Activated naive CD4-positive, alpha-beta T cell (primary cell): ENCODE results near the gene TBX4.

ENCODE experiments used
- DNase-seq, 4 experiments: peaks; one replicate each; lab custom pipeline; 2025; lab: John Stamatoyannopoulos, UW

The TBX4 gene

DNA sequence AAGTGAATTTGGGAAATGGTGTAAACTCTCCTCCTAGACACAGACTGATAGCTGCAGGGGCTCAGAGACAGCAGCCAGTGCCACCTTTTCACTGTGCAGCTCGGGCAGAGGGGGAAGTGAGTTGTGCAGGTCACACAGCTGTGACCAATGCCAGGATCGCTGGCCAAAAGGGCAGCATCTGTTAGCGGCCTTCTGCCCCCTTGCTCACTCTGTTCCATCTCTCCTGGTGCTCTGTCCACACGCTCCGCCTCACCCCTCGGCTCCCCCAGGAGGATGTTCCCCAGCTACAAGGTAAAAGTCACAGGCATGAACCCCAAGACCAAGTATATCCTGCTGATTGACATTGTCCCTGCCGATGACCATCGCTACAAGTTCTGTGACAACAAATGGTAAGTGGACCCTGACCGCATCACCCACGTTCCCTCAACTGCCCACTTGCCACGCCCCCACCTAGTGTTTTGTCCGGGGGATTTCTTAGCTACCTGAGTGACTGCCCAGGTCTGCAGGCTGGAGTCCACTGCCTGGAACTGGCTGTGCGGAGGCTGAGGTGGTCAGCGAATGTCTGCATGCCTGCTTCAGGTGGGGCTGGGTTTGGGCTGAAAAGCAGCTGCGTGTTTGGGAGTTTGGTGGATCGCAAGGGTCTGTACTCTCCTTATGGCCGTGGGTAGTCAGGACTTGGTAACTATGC, 13.5 kb downstream of the TBX4 start:
- no peak for DNase-seq

DNA sequence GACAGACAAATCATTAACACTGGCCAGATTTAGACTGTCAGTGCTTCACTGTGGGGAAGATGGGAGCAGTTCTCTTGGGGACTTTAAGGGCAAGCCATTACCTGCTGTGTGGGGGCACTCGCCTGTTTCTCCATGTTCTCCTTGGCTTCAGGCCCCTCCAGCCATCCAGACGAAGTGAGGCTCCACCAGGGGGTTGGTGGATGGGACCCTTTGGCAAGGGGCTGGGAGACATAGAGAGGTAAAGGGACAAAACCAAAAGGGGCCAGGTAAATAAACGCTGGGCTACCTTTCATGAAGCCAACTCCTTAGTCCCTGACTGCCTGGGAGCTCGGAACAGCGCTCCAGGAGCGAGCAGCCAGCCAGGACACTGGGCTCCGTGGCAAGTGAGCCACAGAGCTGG, 14.0 kb downstream of the TBX4 start:
- DNase-seq: no peak

DNA sequence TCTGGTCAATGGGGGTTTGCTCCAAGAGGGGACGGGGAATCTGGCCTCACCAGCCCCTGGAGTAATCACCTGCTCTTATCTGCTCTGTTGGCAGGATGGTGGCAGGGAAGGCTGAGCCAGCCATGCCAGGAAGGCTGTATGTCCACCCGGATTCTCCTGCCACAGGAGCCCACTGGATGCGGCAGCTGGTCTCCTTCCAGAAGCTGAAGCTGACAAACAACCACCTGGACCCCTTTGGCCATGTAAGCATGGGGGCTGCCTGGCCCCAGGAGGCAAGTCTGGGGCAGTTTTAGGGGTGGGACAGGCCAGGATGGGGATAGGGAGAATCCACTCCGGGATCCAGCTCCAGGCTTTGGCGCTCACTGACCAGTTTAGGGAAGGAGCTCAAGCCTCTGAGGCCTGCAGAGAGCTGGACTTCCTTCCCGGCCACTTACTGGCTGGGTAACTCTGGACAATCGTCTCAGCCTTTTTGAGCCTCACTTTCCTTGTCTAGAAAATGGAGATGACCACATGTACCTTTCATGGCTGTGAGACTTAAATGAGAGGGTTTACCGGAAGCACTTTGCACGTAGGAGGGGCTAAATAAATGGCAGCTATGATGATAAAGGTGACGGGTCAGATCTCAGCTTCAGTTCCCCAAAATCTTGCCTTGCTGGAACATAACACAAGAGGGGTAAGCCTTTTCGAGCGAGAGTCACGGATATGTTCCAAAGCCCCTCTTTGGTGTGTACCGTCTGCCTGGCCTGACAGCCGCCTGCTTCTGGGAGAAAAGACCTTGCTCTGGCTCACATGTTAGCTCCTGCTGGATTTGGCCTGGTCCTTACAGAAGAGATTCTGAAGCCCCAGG, 15.4 kb downstream of the TBX4 start:
- no peak for DNase-seq

DNA sequence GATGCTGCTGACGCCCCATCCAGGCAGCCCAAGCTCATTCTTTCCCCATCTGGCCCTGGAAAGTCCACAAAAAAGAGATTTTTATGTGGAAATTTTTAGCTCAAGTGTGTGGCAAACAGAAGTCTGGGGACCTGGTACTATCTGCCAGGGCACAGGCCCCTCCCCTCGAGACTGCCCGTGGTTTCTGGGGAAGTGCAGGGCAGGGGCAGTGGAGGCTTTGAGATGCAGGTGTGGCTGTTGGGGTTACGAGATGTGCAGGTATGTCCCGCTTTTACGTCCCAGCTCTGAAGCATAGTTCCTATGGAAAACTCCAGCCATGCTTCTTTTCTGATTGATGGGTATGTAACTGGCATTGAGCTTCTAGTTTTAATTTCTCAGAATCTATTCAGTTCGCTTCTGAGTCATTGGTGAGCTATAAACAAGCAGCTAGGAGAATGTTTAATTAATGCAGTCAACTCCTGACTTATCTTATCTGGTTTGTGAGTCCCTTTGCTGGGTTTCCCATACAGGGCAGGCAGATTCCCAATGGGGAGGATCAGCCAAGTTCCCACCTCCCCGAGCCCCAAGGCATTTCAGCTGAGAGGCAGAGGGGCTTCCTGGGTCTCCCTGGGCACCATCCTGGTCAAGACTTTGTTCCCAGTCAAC, 16.2 kb downstream of the TBX4 start:
- DNase-seq: no peak

DNA sequence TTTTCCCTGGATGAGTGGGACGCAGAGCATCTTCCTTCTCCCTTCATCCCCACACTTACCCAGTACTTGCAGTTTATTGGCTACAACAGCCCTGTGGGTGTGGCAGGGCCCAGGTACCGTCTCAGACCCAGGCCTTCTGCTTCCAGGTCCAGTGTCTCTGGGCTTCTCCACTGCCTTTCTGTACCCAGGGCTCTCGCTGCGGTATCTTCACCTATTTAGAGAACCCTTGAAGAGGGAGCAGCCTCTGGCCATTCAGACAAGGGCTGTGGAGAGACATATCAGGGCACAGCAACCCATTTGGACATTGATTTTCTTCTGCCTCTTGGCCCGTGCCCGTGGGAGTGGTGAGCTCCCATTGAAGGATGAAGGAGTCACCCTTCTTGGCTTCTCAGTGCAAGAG, 17.3 kb downstream of the TBX4 start:
- DNase-seq: no peak

DNA sequence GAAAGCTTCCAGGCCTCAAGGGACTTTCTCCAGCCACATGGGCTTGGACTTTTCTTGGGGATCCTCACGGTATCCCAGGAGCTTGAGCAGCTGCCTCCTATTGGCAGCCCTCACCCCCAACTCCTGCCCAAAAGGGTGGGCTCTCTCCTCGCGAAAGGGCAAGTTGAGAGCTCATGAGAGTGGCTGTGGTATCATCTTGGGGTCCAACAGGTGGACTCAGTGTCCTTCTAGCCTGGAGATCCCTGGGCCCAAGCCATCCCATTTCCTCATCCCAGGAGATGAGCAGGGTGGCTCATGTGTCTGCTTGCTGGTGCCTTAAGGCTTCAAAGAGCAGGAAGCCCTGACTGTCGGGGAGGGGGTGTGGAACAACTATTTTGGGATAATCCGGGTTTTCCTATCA, 17.7 kb downstream of the TBX4 start:
- no peak for DNase-seq

DNA sequence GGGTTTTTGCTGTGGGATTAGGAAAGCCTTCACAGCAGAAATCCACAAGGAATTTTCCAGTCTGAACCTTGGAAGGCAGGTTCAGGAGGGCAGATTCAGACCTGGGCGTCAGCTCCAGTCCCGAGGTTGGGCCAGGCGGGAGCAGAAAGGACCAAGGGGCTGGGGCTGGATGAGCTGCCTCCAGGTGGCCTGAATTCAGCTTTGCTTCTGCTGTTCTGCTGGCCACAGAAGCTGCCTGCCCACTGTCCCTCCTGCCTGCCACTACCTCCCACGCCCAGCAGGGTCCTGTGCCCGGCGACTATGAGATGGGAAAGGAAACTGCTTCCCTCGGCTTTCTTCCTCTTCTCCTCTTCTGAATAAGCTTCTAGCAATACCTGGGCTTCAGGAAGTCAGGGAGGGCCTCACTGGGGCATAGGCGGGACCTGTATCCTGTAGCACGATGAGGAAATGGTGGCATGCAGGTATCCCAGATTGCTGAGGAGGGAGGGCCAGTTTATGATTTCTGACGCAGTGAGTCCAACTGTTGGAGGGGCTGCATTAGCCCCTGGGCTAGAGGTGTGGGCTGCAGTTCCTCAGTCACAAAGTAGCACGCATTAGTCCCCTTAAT, 18.4 kb downstream of the TBX4 start:
- DNase-seq: no peak

DNA sequence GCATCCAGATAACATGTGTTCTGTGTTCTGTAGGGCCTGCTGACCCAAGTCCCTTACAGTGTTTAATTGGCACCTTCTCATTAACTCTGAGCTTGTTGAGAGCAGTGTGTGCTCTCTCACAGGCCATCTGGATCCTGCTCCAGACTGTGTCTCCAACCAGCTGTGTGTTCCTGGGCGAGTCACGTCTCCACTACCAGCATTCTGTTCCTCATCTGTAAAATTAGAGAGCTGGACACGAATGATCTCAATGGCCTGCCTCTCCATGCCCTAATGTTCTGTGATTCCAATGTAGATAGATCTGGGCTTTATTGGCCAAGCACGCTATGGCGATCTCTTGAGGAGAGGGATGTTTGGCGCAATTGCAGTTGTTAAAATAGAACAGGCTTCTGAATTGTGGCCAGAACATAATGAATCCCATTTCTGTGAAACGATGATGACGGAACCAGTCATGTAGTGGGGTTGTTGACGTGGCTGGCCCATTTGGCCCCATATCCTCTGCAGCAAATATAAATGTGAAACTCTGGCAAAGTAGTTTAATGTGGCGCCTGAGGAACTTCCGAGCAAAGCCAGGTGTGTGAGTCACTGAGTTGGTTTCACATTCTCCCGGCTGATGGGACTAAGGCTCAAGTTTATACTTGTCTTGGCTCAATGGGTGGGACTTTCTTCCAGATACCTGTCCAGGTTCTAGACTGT, 22.2 kb downstream of the TBX4 start:
- no peak for DNase-seq

DNA sequence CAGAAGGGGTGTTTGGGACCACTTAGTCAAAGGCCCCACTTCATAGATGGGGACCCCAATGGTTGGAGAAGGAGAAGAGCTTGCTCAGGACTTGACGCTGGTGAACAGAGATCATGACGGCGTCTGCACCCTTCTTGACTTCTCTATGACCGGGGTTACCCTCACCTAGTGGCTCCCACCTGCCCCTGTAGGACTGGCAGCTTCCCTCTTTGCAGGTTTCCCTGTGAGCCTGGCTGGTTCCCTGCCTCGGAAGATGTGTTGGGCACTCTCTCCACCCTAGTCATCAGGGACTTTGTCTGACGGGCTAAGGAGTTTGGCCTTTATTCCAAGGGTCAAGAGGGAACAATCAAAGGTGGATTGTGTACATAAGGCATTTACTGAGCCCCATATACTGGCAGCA, 22.7 kb downstream of the TBX4 start:
- no peak for DNase-seq

DNA sequence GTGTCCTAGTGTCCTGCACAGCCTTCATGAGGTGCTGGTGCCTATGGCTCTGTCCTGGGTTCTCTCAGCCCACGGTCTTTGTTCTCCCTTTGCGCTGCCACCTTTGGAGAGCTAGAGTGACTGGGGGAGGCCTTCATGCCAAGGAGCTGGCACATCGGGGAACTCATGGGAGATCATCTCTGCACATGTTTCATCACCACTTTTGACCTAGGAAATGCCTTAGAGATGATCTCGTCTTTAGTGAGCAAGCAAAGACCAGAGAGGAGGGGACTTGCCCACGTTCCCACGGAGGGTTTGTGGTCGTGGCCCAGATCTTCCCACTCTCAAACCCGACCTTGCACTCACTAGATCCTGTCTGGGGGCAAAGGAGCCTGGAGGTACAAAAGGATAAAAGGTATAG, 23.5 kb downstream of the TBX4 start:
- no peak for DNase-seq

DNA sequence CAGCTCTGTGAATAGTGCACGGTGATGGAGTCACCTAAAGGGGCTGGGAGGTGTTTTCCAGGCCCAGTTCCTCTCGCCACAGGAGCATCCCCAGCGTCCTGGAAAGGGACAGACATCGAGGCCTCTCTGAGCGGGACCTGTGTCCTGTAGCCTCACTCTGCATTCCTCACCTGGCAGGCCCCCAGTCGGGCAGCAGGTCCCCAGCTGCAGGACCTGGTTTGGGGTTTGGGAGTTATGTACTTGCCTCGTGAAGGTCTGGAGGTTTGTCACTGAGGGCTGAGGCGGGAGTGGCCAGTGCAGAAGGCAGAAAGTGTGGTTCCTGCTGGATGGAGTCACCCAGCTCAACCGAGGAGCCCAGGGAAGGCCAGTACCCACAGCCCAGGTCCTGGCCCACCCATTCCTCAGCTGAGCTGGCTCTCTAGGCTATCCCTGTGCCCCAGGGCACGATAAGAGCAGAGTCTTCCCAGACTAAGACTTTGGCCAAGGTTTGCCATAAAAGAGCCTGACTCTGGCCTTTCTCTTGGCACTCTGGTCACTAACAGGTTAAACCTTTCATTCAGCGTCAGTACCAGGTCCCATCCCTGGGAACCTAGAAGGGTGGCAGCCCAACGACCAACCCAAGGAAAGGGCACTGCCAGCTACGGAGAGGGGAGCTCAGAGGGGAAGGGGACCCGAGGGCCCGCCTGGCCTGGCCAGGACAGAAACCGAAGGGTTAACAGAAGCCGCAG, 24.4 kb downstream of the TBX4 start:
- DNase-seq: no peak

DNA sequence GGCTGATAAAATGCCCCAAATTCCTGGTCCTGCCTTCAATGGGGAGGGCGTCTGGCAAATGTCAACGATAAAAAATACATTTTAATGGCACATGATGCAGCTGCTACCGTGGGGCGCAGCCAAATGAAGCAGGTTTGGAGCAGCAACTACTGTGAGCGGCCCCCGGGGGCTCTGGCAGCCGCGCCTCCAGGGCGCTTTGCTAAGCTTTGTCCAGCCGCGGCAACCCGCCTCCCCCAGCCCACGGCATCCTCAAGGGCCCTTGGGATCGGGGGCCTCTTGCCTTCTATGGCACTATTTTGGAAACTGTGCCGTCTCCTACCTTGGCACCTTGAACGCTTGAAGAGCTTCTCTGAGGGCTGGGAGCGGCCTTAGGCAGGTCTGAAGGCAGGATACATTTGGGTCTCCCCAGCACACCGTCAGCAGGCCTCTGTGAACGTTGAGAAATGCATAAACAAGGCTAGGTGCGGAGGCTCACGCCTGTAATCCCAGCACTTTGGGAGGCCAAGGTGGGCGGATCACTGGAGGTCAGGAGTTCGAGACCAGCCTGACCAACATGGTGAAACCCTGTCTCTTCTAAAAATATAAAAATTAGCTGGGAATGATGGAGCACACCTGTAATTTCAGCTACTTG, 25.1 kb downstream of the TBX4 start:
- DNase-seq: no peak

DNA sequence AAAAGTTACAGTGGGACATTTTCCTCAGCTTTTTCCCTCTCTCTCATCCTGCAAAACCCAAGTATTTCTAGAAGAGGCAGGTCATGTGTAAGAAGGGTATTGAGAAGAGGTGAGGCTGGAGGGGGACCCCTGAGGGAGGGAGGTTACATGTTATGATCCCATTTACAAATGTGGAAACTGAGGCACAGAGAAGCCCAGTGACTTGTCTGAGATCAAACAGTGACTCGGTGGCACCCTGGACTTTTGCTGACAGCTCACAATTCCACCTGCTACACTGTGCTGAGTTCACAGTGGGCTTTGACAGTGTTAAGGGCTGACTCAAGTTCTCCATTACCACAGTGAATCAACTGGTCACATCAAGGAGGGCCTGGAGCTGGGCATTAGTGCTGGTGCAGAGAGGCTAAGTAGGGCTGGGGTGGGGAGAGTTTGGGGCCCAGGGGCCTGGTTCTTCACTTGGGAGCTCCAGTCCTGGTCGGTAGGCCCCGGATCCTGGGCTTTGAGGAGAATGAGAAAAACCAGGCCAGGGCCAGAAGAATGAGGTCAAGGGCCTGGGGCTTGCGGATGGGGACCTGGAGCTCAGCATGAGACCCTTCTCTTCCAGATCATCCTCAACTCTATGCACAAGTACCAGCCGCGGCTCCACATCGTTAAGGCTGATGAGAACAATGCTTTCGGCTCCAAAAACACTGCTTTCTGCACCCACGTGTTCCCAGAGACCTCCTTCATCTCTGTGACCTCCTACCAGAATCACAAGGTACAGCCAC, 26.0 kb downstream of the TBX4 start:
- no peak for DNase-seq

DNA sequence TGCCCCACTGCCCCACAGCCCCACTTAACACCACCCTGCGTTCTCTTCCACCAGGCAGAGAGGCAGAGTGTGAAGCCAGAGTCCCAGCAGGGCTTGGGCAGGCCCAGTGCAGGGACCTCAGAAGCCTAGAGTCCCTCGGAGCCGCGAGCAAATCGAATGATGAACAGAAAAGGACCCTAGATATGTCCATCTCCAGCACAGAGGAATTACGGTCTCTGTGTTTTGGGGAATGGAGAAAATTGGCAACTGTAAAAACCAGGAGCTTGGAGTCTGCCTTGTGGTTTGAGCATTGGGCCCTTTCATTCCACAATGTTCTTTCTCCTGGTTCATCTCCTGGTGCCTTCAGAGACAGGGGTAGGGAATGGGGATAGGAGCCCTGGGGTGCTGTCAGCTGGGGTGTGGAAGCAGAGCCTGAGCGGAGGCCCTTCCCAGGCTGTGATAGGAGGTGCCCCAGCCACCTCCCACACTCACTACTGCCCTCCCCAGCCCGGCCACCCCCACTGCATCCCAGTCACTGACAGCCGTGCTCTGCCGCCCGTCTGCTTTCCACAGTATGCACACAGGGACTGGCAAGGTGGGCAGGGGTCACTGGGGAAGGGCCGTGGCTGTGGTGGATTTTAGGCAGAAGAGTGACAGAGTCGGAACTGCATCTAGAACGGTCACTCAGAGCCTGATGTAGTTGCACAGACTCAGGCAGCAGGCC, 26.7 kb downstream of the TBX4 start:
- no peak for DNase-seq

DNA sequence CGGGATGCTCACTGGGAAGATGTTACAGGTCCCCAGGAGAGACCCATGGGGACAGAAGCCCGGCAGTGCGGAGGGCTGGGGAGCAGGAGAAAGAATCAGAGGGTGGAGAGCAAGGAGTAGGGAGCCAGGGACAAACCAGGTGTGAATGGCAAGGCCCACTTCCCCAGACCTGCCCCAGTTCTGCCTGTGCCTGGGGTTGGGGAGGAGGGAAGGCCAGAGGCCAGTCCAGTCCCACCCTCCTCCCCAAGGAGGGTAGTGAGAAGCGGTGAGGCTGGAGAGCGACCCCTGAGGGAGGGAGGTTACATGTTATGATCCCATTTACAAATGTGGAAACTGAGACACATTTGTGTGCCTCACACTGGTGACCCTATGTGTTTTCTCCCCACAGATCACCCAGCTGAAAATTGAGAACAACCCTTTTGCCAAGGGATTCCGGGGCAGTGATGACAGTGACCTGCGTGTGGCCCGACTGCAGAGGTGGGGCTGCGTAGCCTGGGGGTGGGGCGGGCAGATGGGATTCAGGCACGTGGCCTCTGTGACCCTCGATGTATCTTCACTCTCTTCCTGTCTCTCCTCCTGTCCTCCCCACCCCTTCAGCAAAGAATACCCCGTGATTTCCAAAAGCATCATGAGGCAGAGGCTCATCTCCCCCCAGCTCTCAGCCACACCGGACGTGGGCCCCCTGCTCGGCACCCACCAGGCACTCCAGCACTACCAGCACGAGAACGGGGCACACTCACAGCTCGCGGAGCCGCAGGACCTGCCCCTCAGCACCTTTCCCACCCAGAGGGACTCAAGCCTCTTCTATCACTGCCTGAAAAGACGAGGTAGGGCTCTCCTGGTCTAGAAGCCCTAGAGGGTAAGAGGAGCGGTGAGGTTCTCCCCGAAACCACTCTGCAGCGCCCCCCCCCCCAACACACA, 27.5 kb downstream of the TBX4 start:
- no peak for DNase-seq

DNA sequence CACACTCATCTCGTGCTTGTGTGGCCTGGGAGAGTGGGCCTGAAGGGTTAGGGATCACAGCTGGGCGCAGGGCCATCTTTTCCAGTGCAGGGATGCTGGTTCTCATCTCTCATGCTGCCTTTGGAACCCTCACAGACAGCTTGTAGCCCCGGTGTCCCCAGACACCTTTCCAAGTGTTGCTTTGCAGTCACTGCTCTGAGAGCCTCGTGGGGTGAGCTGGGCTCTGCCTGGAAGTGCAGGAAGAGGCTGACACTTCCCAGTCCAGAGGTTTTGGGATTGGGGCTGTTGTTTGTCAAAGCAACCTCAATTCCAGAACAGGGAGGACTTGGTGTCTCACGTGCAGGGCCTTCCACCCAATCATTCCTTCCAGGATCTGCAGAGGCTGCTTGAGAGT, 28.2 kb downstream of the TBX4 start:
- DNase-seq: no peak

DNA sequence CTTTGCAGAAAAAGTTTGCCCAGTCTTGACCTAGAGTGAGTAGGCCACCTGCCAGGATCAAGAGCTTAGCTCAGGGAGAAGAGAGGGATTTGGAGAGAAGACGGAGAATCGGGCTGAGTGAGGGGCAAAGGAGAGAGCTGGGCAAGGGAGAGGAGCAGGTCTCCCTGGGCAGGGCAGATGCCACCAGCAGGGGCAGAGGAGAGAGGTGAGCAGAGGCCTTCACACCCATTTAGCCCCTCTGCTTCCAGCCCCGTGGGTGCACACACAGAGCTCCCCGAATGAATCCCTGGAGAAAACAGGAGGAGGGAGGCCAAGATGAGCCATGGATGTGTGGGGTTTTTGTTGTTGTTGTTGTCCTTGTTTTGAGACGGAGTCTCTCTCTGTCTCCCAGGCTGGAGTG, 29.2 kb downstream of the TBX4 start:
- no peak for DNase-seq

DNA sequence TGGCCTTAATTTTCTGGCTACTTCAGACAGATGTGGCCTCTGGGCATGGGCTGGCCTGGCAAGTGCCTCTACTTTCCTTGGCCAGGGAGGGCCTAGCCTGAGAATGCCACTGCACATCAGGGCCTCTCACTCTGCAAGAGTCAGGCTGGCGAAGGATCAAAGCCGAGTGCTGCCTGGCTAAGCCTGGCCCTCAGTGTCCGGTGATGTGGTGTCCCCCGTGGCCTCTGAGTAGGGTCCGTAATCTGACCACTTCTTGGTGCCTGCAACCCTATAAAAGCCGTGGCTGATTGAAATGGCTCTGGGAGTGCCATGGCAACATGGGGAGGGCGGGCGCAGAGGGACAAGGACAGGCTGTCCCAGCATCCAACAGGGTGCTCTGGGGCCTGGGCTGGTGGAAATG, 30.2 kb downstream of the TBX4 start:
- DNase-seq: no peak

DNA sequence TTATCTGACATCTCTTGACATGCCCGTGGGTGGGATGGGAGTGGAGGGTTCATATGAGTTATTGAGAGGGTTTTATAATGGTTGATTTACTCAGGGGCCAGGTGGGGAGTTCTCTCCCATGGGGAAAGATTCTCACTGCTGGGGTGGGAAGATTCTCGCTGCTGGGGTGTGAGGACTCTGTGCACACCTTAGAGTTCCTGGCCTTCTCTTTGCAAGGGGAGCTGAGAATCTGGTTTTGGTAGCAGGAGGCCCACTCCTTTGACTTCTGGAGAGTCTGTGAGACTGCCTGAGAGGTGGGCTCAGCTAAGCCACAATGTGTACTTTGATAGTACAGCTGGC, 31.5 kb downstream of the TBX4 start:
- no peak for DNase-seq
